ENCODE data around the gene SHOX.

SHOX gene

GRCh38 chrX:685120-686032 lies 54.8 kb downstream of the SHOX start:
- TF ChIP-seq, protein P1, sequence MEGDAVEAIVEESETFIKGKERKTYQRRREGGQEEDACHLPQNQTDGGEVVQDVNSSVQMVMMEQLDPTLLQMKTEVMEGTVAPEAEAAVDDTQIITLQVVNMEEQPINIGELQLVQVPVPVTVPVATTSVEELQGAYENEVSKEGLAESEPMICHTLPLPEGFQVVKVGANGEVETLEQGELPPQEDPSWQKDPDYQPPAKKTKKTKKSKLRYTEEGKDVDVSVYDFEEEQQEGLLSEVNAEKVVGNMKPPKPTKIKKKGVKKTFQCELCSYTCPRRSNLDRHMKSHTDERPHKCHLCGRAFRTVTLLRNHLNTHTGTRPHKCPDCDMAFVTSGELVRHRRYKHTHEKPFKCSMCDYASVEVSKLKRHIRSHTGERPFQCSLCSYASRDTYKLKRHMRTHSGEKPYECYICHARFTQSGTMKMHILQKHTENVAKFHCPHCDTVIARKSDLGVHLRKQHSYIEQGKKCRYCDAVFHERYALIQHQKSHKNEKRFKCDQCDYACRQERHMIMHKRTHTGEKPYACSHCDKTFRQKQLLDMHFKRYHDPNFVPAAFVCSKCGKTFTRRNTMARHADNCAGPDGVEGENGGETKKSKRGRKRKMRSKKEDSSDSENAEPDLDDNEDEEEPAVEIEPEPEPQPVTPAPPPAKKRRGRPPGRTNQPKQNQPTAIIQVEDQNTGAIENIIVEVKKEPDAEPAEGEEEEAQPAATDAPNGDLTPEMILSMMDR (IDR thresholded peaks at IDR 0.05; ENCODE audit: low read length, missing control alignments) = no peak

DNA sequence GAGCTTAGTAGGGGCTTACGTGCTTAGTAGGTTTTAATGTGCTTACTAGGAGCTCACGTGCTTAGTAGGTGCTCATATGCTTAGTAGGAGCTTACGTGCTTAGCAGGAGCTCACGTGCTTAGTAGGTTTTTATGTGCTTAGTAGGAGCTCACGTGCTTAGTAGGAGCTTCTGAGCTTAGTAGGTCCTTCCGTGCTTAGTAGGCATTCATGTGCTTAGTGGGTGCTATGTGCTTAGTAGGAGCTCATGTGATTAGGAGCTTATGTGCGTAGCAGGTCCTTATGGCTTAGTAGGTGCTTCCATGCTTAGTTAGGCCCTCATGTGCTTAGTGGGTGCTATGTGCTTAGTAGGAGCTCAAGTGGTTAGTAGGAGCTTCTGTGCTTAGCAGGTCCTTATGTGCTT lies 59.4 kb downstream of the SHOX start:
- TF ChIP-seq, protein P1 (IDR thresholded peaks at IDR 0.05; ENCODE audit: low read length, missing control alignments) = no peak
- no peak for DNase-seq (ENCODE audit: low read depth)
- no peak overlapping the region for H3K4me3 ChIP-seq (replicated peaks; ENCODE audit: low read depth, low read length)

More at GRCh38 chrX:685120-686032, 54.8 kb downstream of the SHOX start:
- no peak for DNase-seq (ENCODE audit: low read depth)
- H3K4me3 ChIP-seq (replicated peaks; ENCODE audit: low read depth, low read length) = no peak overlapping the region

- H3K4me3 ChIP-seq (replicated peaks; ENCODE audit: low read depth, low read length) = no peak overlapping the region
- DNase-seq (ENCODE audit: low read depth) = no peak
- TF ChIP-seq, protein P1 (IDR thresholded peaks at IDR 0.05; ENCODE audit: low read length, missing control alignments) = no peak
Measured at GRCh38 chrX:694800-695199, 64.2 kb downstream of the SHOX start.

DNA sequence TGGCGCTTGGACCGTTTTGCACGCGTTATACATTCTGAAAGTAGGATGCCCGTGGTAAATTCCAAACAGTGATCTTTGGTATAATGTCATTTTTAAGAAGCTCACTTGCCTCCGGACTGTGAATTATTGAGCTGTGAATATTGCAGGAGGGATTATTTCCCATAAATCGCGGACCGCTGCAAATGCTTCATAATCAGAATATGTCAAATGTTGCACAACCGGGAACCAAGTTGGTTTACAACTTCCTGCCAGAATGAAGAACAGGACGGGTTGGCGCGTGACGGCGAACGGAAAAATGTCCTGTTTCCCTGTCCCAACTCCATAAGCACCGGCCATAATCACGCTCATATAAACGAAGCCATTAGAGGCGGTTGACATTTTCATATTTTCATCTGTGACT lies 67.6 kb downstream of the SHOX start:
- H3K4me3 ChIP-seq (replicated peaks; ENCODE audit: low read depth, low read length) = no peak overlapping the region
- no peak for DNase-seq (ENCODE audit: low read depth)
- TF ChIP-seq, protein P1 (IDR thresholded peaks at IDR 0.05; ENCODE audit: low read length, missing control alignments) = no peak

- TF ChIP-seq, protein P1 (IDR thresholded peaks at IDR 0.05; ENCODE audit: low read length, missing control alignments) = no peak
- no peak overlapping the region for H3K4me3 ChIP-seq (replicated peaks; ENCODE audit: low read depth, low read length)
- DNase-seq (ENCODE audit: low read depth) = no peak
Measured at GRCh38 chrX:700936-701335, 70.3 kb downstream of the SHOX start.

DNA sequence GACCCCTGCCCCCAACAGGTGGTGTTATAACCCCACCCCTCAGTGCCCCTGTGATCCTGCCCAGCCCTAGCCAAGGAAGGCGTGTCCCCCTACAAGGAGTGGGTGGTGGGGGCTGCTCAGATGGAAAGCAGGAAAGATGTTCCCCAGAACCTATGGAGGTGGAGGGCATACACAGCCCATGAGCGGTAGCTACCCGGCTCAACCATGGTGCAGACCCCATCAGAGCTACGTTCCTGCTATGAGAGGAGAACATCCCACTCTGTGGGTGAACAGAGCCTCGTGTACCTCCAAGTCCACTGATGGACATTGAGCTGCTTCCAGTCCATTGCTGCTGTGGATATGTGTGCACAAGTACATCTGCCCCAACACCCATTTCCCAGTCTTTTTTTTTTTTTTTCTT lies 71.1 kb downstream of the SHOX start:
- no peak for DNase-seq (ENCODE audit: low read depth)
- no peak overlapping the region for H3K4me3 ChIP-seq (replicated peaks; ENCODE audit: low read depth, low read length)
- TF ChIP-seq, protein P1 (IDR thresholded peaks at IDR 0.05; ENCODE audit: low read length, missing control alignments) = no peak

DNA sequence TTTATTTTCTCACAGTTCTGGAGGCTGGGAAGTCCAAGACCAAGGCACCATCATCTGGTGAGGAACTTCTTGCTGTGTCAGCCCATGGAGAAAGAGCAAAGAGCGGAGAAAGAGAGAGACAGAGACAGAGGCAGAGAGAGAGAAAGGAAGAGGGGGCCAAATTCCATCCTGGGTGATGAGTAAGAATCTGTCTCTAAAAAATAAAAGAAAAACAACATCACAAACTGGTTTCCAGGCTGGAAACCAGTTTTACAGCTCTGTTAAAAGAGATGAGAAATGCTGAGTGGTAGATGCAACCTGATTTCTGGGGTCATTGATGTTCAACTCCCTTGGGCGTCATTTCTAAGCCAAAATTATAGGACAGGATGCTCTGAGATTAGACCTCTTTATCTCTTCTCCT lies 72.9 kb downstream of the SHOX start:
- H3K4me3 ChIP-seq (replicated peaks; ENCODE audit: low read depth, low read length) = no peak overlapping the region
- no peak for DNase-seq (ENCODE audit: low read depth)
- TF ChIP-seq, protein P1 (IDR thresholded peaks at IDR 0.05; ENCODE audit: low read length, missing control alignments) = no peak

Data from fibroblast of pulmonary artery (primary cell).